NCI-H345 treated with DMSO at 0.1 percent for 48 hours (cell line): ENCODE data around the gene ATL3.
"Not testable (repeated sequence)": the region's sequence is repeated elsewhere in the genome, so short reads cannot be mapped to it uniquely, and the experiment has no call there.

Experiments used
- DNase-seq: peaks from one replicate; lab custom pipeline; 2025; ENCODE audit not compliant: unreplicated experiment; lab: John Stamatoyannopoulos, UW

The ATL3 gene

GRCh38 chr11:63681321-63682065 lies 10.3 kb upstream of the ATL3 start, which contains the start of gene RTN3:
Gene RTN3, plus strand, starts transcription at chr11:63681500. Its CDS starts 137 bp downstream, at chr11:63681637.
- peak; percentile 94 for DNase-seq

DNA sequence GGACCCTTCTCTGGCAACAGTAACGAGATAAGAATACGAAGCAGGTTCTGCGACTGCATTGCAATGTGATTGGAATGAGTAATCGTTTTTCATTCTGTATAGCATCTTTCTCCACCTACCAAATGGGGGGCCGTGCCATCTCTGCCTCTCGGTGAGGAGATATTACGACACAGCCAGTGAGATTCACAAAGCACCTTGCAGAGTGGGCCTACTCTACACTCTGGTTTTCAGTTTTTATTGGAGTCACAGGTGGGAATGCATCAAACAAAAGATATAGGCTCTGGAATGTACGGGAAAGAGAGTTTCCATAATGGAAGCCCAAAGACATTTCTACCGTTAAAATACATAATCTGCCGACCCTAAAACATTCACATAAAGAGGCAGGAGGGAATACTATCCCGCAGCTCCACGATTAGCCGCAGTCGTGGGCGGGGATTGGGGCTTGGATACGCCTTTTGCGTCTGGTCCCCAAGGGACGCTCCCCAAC lies 9.7 kb upstream of the ATL3 start:
- DNase-seq = no peak

DNA sequence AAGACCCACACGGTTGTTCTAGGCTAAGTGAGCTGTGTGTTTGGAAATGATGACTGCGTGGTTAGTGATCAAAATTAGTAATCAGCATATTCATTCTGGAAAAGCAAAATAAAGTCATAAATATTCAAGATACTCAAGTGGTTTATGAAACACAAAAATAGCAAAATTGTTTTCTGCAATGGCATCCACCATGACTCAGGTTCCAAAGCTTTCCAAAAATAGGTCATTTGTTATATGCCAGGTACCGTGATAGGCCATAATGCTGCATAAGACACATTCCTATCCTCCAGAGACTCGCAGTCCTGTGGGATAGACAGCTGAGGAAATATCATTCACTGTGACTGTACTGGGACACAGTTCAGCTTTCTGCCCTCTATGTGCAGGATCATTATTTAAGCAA lies 2.4 kb upstream of the ATL3 start:
- no peak for DNase-seq

GRCh38 chr11:63672936-63673539 lies 1.9 kb upstream of the ATL3 start:
- DNase-seq = no peak

DNA sequence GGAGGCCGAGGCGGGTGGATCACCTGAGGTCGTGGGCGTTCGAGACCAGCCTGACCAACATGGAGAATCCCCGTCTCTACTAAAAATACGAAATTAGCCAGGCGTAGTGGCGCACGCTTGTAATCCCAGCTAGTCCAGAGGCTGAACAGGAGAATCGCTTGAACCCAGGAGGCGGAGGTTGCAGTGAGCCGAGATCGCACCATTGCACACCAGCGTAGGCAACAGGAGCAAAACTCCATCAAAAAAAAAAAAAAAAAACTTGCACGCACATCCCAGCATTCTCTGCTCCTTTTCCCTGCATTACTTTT lies 934 bp upstream of the ATL3 start:
- no peak for DNase-seq

DNA sequence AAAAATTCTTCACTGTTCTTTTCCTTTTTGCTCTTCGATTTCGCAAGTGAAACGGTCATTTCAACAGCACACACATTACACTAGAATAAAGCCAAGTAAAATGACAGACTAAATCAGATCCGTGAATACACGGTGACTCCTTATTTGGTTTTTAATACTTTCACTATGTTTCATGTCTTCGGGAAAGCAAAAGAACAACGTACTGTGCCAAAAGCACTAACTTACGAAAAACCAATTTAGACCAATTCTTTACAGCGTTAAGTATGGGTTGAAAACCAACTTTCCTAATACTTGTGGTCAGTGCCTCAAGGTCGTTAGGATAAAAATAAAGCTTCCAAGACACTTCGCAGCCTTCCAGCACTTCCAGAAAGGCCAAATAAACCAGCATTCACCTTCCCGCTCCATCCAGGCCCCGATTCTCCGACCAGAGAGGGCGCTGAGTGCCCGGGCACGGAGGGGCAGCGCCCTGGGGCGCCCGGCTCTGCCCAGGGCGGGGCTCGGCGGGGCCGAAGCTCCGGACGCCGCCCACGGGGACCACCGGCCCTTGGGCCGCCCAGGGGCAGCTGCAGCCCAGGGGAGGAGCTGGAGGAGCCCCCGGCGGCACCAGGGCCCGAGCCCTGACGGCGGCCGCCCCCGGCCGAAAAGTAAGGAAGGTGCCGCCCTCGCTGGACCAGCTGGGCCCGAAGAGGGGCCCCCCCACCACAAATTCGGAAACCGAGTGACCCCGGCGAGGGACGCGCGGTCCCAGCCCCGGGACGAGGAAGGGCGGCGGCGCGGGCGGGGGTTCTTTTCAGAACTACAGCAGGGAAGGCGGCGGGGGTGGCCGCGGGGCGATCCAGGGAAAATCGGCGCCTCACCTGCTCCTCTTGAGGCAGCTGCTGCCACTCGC lies 499 bp downstream of the ATL3 start:
- DNase-seq = no peak

DNA sequence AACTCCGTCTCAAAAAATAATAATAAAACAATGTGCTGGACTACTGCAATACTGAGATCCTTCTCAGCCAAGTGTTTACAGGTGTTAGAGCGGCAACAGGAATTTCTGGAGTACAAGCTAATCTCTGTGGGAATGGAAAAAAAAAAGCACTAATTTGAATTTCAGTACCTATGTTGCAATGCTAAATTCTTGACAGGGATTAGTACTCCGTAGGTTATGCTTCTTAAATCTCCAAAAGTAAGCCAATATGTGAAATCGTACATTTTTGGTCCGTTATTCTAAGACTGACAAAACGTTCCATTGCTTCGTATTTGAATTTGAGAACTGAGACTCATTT lies 1.1 kb downstream of the ATL3 start:
- DNase-seq = no peak

- DNase-seq = no peak
Observed at GRCh38 chr11:63667995-63668795, 3.0 kb downstream of the ATL3 start.

DNA sequence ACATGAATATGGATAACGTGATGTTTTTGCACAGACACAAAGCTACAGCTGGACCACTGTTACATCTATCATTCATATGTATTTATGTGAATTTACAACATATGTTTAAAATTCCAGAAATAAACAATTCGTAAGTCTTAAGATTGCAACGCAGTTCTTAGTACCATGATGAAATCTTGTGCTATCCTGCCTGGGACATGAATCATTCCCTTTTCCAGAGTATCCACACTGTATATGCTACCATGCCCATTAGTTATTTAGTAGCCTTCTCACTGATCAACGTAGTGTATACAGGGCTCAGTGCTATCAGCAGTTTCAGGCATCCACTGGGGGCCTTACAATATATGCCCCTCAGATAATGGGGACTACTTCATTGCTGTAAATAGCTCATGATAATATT lies 4.3 kb downstream of the ATL3 start:
- no peak for DNase-seq

DNA sequence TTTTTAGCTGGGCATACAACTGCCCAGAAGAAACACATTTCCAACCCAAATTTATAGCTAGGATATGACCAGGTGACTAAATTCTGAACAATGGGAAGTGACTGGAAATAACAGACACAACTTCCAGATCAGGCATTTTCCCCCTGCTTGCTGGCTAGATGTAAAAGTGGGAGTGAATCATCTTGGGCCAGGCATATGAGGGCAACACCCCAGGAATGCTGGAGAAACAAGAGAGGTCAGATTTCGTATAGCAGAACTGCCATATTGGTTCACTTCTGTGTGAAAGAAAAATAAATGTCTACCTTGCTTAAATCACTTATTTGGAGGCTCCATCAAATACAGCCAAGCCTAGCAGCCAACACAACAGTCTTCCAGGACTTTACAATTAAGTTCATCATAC lies 7.4 kb downstream of the ATL3 start:
- no peak for DNase-seq

- no peak for DNase-seq
Observed at GRCh38 chr11:63660972-63661371, 10.2 kb downstream of the ATL3 start.

GRCh38 chr11:63652671-63653070 lies 18.5 kb downstream of the ATL3 start:
- DNase-seq = no peak

- DNase-seq = no peak
Observed at GRCh38 chr11:63643205-63643604, 28.0 kb downstream of the ATL3 start.

DNA sequence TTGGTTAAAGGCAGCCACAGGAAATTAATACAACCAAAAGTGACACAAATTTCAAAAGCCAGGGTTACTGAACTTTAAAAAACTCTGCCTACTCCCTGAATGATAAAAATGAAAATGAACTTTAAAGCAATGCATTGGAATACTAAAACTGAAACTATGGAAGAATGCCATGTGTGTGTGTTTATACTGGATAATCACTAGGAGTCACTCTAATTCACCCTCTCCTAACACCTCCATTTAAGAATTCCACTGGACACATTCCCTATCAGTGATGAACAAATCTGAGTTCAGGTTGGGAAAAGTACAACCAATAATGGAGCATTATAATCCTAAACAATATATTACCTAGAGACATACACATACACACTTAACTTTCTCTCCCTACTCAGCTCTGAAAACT lies 29.4 kb downstream of the ATL3 start:
- DNase-seq = no peak

DNA sequence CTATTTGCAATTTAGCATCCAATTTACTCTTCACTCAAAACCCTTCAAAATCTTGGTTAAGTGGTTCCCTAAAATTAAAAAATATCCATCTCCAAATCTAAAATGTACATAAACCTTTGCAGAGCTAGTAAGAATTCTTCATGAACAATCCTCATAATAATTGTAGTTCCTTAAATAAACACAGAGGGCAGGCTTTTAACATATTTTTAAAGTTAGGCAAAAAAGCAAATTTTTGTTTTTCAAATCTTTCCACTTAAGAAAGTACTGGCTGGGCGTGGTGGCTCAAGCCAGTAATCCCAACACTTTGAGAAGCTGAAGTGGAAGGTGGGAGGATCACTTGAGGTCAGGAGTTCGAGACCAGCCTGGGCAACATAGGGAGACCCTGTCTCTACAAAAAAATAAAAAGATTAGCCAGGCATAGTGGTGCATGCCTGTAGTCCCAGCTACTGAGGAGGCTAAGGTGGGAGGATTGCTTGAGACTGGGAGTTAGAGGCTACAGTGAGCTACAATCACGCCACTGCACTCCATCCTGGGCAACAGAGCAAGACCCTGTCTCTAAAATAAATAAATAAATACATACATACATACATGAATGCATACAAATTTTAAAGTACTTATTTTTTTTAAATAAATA lies 31.9 kb downstream of the ATL3 start:
- no peak for DNase-seq

GRCh38 chr11:63638436-63638835 lies 32.7 kb downstream of the ATL3 start:
- DNase-seq = not testable (repeated sequence)

- DNase-seq = peak; percentile 31
Observed at GRCh38 chr11:63635762-63636465, 35.3 kb downstream of the ATL3 start.

DNA sequence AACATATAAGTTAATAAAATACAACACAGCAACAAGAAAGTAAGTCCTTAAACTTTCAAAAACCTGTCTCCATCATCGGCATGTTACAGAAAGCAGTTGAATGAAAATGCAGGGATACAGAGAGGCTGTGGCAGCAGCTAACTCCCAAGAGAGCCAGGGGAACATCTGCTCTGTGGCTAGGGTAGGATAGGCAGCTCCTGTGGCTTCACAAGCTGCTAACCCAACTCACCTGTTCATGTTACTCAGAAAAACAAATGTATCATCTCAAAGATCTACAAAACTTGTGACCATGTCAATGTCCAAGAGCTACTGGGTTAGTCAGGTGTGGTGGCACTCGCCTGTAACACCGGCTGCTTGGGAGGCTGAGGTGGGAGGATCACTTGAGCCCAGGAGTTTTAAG lies 41.8 kb downstream of the ATL3 start:
- DNase-seq = no peak

DNA sequence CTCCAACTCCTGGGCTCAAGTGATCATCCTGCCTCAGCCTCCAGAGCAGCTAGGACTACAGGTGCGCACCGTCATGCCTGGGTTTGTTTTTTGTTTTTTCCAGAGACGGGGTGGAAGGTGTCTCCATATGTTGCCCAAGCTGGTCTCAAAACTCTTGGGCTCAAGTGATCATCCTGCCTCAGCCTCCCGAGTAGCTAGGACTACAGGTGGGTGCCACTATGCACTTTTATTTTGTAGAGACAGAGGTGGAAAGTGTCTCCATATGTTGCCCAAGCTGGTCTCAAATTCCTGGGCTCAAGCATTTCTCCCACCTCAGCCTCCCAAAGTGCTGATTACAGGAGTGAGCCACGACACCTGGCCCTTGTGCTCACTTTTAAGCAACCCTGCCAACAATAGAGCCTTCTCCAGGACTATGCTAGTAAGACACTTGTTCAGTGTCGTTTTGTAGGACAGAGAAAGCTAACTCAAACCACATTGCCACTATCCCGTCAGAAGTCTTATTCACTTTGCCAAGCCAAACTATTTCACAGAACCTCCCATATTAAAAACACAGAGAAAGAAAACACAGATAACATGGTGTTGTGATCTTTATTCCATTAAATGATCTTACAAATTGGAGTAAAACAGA lies 47.5 kb downstream of the ATL3 start:
- no peak for DNase-seq

GRCh38 chr11:63622323-63622722 lies 48.9 kb downstream of the ATL3 start:
- DNase-seq = no peak
